ENCODE results near the gene DAPP1.
"Not testable (repeated sequence)": the region's sequence is repeated elsewhere in the genome, so short reads cannot be mapped to it uniquely, and the experiment has no call there.

The DAPP1 gene

GRCh38 chr4:99816545-99817308 lies at the start of gene DAPP1:
Gene DAPP1, plus strand, starts transcription at chr4:99816827. Its CDS starts 87 bp downstream, at chr4:99816914.
- no peak for DNase-seq (ENCODE audit: low read depth, low spot score)

- not testable (repeated sequence) for DNase-seq (ENCODE audit: low read depth, low spot score)
These were observed 45.8 kb upstream of the DAPP1 start for GRCh38 chr4:99770842-99771241.

GRCh38 chr4:99783940-99784339 lies 32.7 kb upstream of the DAPP1 start:
- DNase-seq (ENCODE audit: low read depth, low spot score): no peak

- DNase-seq (ENCODE audit: low read depth, low spot score): no peak
These were observed 31.8 kb upstream of the DAPP1 start for GRCh38 chr4:99784842-99785241.

GRCh38 chr4:99790796-99791617 lies 25.6 kb upstream of the DAPP1 start:
- DNase-seq (ENCODE audit: low read depth, low spot score): peak; percentile 88

- DNase-seq (ENCODE audit: low read depth, low spot score): no peak
These were observed 16.2 kb upstream of the DAPP1 start for GRCh38 chr4:99800332-99801004.

- DNase-seq (ENCODE audit: low read depth, low spot score): no peak
These were observed 15.5 kb upstream of the DAPP1 start for GRCh38 chr4:99801005-99801699.

GRCh38 chr4:99803566-99804101 lies 13.0 kb upstream of the DAPP1 start:
- no peak for DNase-seq (ENCODE audit: low read depth, low spot score)

GRCh38 chr4:99806545-99806944 lies 10.1 kb upstream of the DAPP1 start:
- peak; percentile 14 for DNase-seq (ENCODE audit: low read depth, low spot score)

GRCh38 chr4:99807666-99808065 lies 9.0 kb upstream of the DAPP1 start:
- no peak for DNase-seq (ENCODE audit: low read depth, low spot score)

- peak; percentile 76 for DNase-seq (ENCODE audit: low read depth, low spot score)
These were observed 8.3 kb upstream of the DAPP1 start for GRCh38 chr4:99808260-99808857.

- no peak for DNase-seq (ENCODE audit: low read depth, low spot score)
These were observed 7.3 kb upstream of the DAPP1 start for GRCh38 chr4:99809326-99809725.

- DNase-seq (ENCODE audit: low read depth, low spot score): no peak
These were observed 6.1 kb upstream of the DAPP1 start for GRCh38 chr4:99810536-99810935.

- no peak for DNase-seq (ENCODE audit: low read depth, low spot score)
These were observed 5.5 kb upstream of the DAPP1 start for GRCh38 chr4:99811117-99811516.

- DNase-seq (ENCODE audit: low read depth, low spot score): peak; percentile 34
These were observed 4.8 kb upstream of the DAPP1 start for GRCh38 chr4:99811850-99812249.

GRCh38 chr4:99815597-99816011 lies 1.0 kb upstream of the DAPP1 start:
- DNase-seq (ENCODE audit: low read depth, low spot score): peak; percentile 14

GRCh38 chr4:99817309-99817890 lies 773 bp downstream of the DAPP1 start:
- DNase-seq (ENCODE audit: low read depth, low spot score): no peak

GRCh38 chr4:99818661-99819060 lies 2.0 kb downstream of the DAPP1 start:
- no peak for DNase-seq (ENCODE audit: low read depth, low spot score)

- no peak for DNase-seq (ENCODE audit: low read depth, low spot score)
These were observed 5.4 kb downstream of the DAPP1 start for GRCh38 chr4:99821918-99822503.

GRCh38 chr4:99822734-99823133 lies 6.1 kb downstream of the DAPP1 start:
- no peak for DNase-seq (ENCODE audit: low read depth, low spot score)
